Testis (tissue), 3 donors: ENCODE measurements around the gene ATE1. TPM values are rescaled to one million over a fixed set of nuclear protein-coding genes. Genes with fewer than 3 reads are reported as not detected.

Experiments
- DNase-seq: peaks from one replicate; pipeline ENCODE4 v3.0.0-alpha.2; 2019
- H3K27ac ChIP-seq, 2 donors: fragments of 200-600 bp; sonication (generic); one replicate each; pipeline ENCODE4 v1.5.1; 2019
- H3K27me3 ChIP-seq: fragments of 200-600 bp; sonication (generic); one replicate; pipeline ENCODE4 v1.5.1; 2019
- H3K36me3 ChIP-seq: fragments of 200-600 bp; sonication (generic); one replicate; pipeline ENCODE4 v1.5.1; 2017; ENCODE audit warnings: low read depth; ENCODE audit errors: missing control alignments
- H3K4me1 ChIP-seq: fragments of 200-600 bp; sonication (generic); one replicate; pipeline ENCODE4 v1.5.1; 2019
- H3K4me3 ChIP-seq, 2 donors: fragments of 200-600 bp; sonication (generic); one replicate each; pipeline ENCODE4 v1.5.1; 2017 to 2019
- H3K9me3 ChIP-seq: fragments of 200-600 bp; sonication (generic); one replicate; pipeline ENCODE4 v1.5.1; 2017
- POLR2A ChIP-seq: fragments of 450-650 bp; IDR thresholded peaks from one replicate; pipeline ENCODE4 v1.6.1; 2017; ENCODE audit warnings: antibody characterized with exemption, mild to moderate bottlenecking, moderate library complexity
- WGBS, 2 donors: methylation state at CpG; one replicate each; pipeline ENCODE4 v1.1.5; 2018; 5-methylcytosine and 5-hydroxymethylcytosine counted together
- intact Hi-C: fragments of 100-400 bp; cut with DNase I; formaldehyde crosslinking; loops from one replicate; pipeline ENCODE4 v1.15.1; 2023; ENCODE audit warnings: low total_unique reads
- polyA plus RNA-seq: library from polyadenylated mRNA; stranded (reverse); fragments of 350-450 nt; fragmentation: Illumina TruSeq; extraction: RNeasy Lipid Tissue Mini Kit (QIAGEN cat#74804); gene quantifications from one replicate; pipeline ENCODE4 v1.2.3, GENCODE V29; 2014; ENCODE audit warnings: low read depth, low replicate concordance; ENCODE audit not compliant: insufficient read depth
- total RNA-seq, 2 donors: library from RNA; depleted of rRNA; stranded (reverse); fragments of >200 nt; gene quantifications; one replicate each; pipeline ENCODE4 v1.2.3, GENCODE V29; 2016
- TF ChIP-seq, protein P1 (sequence below), 3 experiments: fragments of 450-650 bp in 2 of 3; fragments of 200-600 bp in 1 of 3; sonication (generic) in 1 of 3; IDR thresholded peaks; one replicate each; pipeline ENCODE4 v1.5.1; 2016 to 2019; ENCODE audit warnings: antibody characterized with exemption in 3 of 3, mild to moderate bottlenecking in 2 of 3, moderate library complexity in 1 of 3

ATE1 gene
- total and polyA plus RNA-seq, 3 donors from 2014 or later, result 29.8 to 41.9 (median 34.0) TPM

DNA sequence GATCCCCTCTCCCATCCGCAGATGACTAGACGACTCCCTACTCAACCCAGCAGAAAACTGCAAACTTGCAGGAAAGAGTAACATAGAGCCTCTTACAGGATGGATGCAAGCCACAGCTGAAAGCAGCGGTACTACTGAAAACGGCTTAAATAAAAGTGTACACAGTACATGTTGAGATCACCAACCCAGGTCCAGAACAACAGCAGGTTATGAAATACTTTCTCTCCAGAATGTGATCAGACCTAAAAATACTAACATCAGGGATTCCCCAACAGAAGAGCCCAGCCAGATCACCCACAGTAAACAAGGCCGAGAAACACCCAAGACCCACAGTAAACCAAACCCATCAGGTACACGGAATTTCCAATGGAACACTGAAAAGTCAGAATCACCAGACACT is 13.2 kb downstream of the ATE1 start:
- H3K4me3 ChIP-seq, result no peak overlapping the region
- no peak for DNase-seq
- no peaks in the 10 kb centered on the region for H3K9me3 ChIP-seq
- no peaks in the 10 kb centered on the region for H3K27me3 ChIP-seq
- TF ChIP-seq, protein P1, sequence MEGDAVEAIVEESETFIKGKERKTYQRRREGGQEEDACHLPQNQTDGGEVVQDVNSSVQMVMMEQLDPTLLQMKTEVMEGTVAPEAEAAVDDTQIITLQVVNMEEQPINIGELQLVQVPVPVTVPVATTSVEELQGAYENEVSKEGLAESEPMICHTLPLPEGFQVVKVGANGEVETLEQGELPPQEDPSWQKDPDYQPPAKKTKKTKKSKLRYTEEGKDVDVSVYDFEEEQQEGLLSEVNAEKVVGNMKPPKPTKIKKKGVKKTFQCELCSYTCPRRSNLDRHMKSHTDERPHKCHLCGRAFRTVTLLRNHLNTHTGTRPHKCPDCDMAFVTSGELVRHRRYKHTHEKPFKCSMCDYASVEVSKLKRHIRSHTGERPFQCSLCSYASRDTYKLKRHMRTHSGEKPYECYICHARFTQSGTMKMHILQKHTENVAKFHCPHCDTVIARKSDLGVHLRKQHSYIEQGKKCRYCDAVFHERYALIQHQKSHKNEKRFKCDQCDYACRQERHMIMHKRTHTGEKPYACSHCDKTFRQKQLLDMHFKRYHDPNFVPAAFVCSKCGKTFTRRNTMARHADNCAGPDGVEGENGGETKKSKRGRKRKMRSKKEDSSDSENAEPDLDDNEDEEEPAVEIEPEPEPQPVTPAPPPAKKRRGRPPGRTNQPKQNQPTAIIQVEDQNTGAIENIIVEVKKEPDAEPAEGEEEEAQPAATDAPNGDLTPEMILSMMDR (IDR thresholded peaks at IDR 0.05), result no peak
- TF ChIP-seq POLR2A, result no peak
- H3K27ac ChIP-seq, result no peak overlapping the region
- H3K36me3 ChIP-seq, result no peaks in the 10 kb centered on the region
- H3K4me1 ChIP-seq, result no peaks in the 10 kb centered on the region
- intact Hi-C loops, result no loop called here
- 96 to 97% methylated on average over 6 of the region's 6 CpGs for WGBS, 2 donors

DNA sequence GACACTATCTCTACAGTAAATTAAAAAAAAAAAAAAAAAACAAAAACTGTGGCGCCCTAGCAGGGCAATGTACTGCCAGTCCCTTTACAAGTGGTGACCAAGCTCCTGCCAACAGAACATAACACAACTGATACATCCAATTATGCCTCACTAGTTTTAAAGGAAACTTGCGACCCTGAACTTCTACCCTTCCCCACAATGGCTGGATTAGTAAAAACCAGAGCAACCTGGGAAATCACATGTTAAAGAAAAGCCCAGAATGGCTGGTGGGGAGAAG is 16.5 kb downstream of the ATE1 start:
- H3K4me1 ChIP-seq, result no peaks in the 10 kb centered on the region
- 94 to 98% methylated on average over 2 of the region's 2 CpGs for WGBS, 2 donors
- H3K36me3 ChIP-seq, result no peaks in the 10 kb centered on the region
- no peaks in the 10 kb centered on the region for H3K27me3 ChIP-seq
- intact Hi-C loops, result no loop called here
- H3K27ac ChIP-seq, result no peak overlapping the region
- H3K4me3 ChIP-seq, result no peak overlapping the region
- H3K9me3 ChIP-seq, result no peaks in the 10 kb centered on the region
- TF ChIP-seq, protein P1 (IDR thresholded peaks at IDR 0.05), result no peak
- no peak for TF ChIP-seq POLR2A
- no peak for DNase-seq

DNA sequence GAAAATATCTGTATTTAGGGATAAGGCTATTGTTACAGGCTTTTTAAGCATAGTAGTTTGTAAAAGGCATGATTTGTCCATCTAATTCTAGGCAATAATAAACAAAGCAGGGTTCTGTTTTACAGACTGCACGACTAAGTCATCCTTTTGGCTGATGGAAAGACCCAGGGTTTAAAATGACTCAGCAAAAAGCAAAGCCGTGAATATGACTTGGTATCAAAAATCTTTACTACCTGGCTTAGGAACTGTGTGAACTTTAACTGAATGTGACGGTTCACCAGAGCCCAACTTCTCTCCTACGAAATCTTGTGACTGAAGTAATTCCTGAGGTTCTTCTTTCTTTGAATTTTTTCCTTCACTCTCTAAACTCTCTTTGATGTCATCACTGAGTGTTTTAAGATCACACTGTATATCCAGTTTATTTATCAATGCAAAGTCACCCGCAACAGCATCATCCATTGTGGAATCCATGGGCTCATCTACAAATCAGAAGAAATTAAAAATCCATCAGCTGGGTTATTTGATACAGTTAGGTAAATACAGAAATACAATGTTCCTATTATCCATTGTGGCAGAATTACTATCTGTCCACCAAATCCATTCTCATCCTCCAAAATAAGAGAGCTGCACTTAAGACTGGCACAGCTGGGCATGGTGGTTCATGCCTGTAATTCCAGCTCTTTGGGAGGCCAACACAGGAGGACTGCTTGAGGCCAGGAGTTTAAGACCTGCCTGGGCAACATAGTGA is 17.0 kb downstream of the ATE1 start:
- 65 to 70% methylated on average over 5 of the region's 5 CpGs for WGBS, 2 donors
- Histone ChIP-seq H3K9me3 (no peaks in the 10 kb centered on the region), H3K36me3 (peaks cover 3% of the 10 kb centered on the region), H3K27ac (no peak overlapping the region), H3K27me3 (no peaks in the 10 kb centered on the region), H3K4me1 (no peaks in the 10 kb centered on the region), H3K4me3 (no peak overlapping the region)
- DNase-seq, result no peak
- intact Hi-C loops, result no loop called here
- no peak for TF ChIP-seq POLR2A
- TF ChIP-seq, protein P1 (IDR thresholded peaks at IDR 0.05), result no peak

DNA sequence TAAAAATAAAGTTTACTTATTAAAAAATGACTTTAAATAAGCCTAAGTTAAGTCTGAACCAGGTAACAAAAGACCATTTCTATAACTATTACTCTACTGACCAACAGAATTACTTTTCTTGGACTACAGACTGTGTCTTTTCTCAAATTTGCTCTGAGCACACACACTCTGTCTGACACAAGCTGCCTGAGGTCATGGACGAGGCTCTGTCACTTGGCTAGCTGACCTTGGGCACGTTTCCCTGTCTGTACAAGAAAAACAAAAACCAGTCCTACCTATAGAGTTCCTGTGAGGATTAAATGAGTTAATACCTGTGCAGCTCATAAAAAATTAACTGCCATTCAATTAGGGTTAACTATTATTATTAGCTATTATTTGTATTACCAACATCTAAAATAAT is 22.9 kb downstream of the ATE1 start:
- no peak for TF ChIP-seq POLR2A
- TF ChIP-seq, protein P1 (IDR thresholded peaks at IDR 0.05), result no peak
- WGBS, 2 donors, result 24 to 49% methylated on average over 2 of the region's 2 CpGs
- no peak for DNase-seq
- H3K27me3 ChIP-seq, result no peaks in the 10 kb centered on the region
- H3K4me1 ChIP-seq, result no peaks in the 10 kb centered on the region
- H3K36me3 ChIP-seq, result peaks cover 3% of the 10 kb centered on the region
- H3K9me3 ChIP-seq, result no peaks in the 10 kb centered on the region
- H3K27ac ChIP-seq, result no peak overlapping the region
- intact Hi-C loops, result no loop called here
- H3K4me3 ChIP-seq, result no peak overlapping the region

DNA sequence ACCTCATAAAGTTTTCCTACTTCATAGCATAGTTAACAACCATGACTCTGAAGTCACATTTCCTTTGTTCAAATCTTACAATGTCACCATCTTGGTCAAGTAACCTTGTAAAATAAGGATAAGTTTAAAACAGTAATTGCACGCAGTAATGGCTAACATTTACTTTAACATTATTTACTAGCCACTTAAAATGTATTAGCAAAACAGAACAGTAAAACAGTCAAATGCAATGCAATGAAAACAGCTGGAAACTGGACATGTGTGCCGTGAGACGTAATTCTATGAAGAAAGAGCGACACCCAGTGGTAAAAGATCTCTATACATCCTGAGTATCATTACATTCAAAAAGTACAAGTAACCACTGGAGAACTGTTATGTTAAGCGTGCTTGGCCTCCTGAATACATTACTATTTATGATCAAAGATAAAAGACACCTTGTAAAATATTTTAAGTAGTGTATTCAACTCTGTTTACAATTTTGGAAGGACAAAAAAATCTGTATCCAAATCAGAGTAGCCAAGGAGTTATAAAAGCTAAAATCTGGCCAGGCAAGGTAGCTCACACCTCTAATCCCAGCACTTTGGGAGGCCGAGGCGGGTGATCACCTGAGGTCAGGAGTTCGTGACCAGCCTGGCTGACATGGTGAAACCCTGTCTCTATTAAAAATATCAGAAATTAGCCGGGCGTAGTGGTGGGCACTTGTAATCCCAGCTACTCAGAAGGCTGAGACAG is 27.2 kb downstream of the ATE1 start:
- Histone ChIP-seq H3K4me3 (no peak overlapping the region), H3K27ac (no peak overlapping the region), H3K9me3 (no peaks in the 10 kb centered on the region), H3K27me3 (no peaks in the 10 kb centered on the region), H3K4me1 (no peaks in the 10 kb centered on the region), H3K36me3 (no peaks in the 10 kb centered on the region)
- no peak for TF ChIP-seq POLR2A
- TF ChIP-seq, protein P1 (IDR thresholded peaks at IDR 0.05), result peak; percentile 40 to 68 (median 50)
- DNase-seq, result no peak
- intact Hi-C loops, result no loop called here
- WGBS, 2 donors, result 52 to 59% methylated on average over 10 of the region's 10 CpGs
